Measurements from ENCODE around the gene CADPS2.

CADPS2 gene

GRCh38 chr7:122448893-122449589 lies 437.2 kb downstream of the CADPS2 start:
- TF ChIP-seq REST (IDR thresholded peaks at IDR 0.05; ENCODE audit: insufficient read depth in 1 of 2, low read depth in 2 of 2, low read length in 2 of 2) (no peak), SIN3A (IDR thresholded peaks at IDR 0.05; ENCODE audit: borderline replicate concordance, insufficient read depth, low read length) (no peak), FOXP2 (optimal IDR thresholded peaks at IDR 0.05; ENCODE audit: borderline replicate concordance, extremely low read depth, extremely low read length, insufficient read depth) (no peak), TAF1 (IDR thresholded peaks at IDR 0.05; ENCODE audit: borderline replicate concordance, insufficient read depth, low read length) (no peak)

DNA sequence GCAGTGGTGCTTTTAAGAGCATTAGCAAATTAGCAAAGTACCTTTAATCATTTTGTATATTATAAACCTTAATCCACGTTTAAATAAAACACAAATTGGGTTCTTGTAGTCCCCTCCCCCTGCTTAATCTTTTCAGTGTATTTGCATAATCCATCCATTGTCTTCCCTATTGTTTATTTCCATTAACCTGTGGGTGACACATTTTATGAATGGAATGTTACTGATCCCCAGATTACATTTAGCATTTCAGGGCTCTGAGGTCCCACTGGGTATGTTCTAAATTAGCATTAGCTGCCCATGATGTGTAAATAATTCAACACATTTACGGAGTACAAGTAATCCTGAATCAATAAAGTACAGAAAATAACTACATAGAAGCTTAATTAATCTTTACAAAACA lies 443.3 kb downstream of the CADPS2 start:
- no peak for TF ChIP-seq POLR2AphosphoS5 (IDR thresholded peaks at IDR 0.05; ENCODE audit: low read depth, low read length)
- no peak for TF ChIP-seq TAF1 (IDR thresholded peaks at IDR 0.05; ENCODE audit: borderline replicate concordance, insufficient read depth, low read length)
- TF ChIP-seq REST (IDR thresholded peaks at IDR 0.05; ENCODE audit: insufficient read depth in 1 of 2, low read depth in 2 of 2, low read length in 2 of 2): no peak
- no peak for TF ChIP-seq FOXP2 (optimal IDR thresholded peaks at IDR 0.05; ENCODE audit: borderline replicate concordance, extremely low read depth, extremely low read length, insufficient read depth)
- no peak for TF ChIP-seq SIN3A (IDR thresholded peaks at IDR 0.05; ENCODE audit: borderline replicate concordance, insufficient read depth, low read length)

DNA sequence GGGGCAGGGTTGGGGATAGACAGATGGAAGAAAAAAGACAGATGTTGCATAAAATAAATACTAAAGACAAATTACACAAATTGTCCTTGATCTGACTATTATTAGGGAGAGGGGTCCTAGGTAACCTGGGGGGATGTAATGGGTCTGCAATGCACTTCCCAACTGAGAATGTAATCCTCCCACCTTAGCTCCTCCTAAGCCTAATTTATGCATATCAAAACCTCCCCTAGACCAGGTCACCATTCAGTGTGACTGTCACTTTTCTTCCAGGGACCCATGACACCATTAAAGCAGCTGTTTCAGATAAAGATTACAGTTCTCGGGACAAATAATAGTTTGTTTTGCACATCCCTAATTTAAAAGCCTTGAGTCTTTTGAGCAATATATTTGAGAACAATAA lies 447.8 kb downstream of the CADPS2 start:
- TF ChIP-seq SIN3A (IDR thresholded peaks at IDR 0.05; ENCODE audit: borderline replicate concordance, insufficient read depth, low read length) (no peak), REST (IDR thresholded peaks at IDR 0.05; ENCODE audit: insufficient read depth in 1 of 2, low read depth in 2 of 2, low read length in 2 of 2) (no peak), TAF1 (IDR thresholded peaks at IDR 0.05; ENCODE audit: borderline replicate concordance, insufficient read depth, low read length) (no peak), POLR2AphosphoS5 (IDR thresholded peaks at IDR 0.05; ENCODE audit: low read depth, low read length) (no peak), FOXP2 (optimal IDR thresholded peaks at IDR 0.05; ENCODE audit: borderline replicate concordance, extremely low read depth, extremely low read length, insufficient read depth) (no peak)

- TF ChIP-seq FOXP2 (optimal IDR thresholded peaks at IDR 0.05; ENCODE audit: borderline replicate concordance, extremely low read depth, extremely low read length, insufficient read depth) (no peak), REST (IDR thresholded peaks at IDR 0.05; ENCODE audit: insufficient read depth in 1 of 2, low read depth in 2 of 2, low read length in 2 of 2) (no peak), TAF1 (IDR thresholded peaks at IDR 0.05; ENCODE audit: borderline replicate concordance, insufficient read depth, low read length) (no peak), SIN3A (IDR thresholded peaks at IDR 0.05; ENCODE audit: borderline replicate concordance, insufficient read depth, low read length) (no peak)
These were observed 448.3 kb downstream of the CADPS2 start for GRCh38 chr7:122438006-122438405.

All from PFSK-1 (cell line).